Heart left ventricle (tissue), 13 donors: ENCODE data around the gene CNTN4.

Experiments used
- POLR2A ChIP-seq, 2 donors: fragments of 450-650 bp; IDR thresholded peaks; one replicate each; pipeline ENCODE4 v1.6.1; 2017; ENCODE audit warnings: antibody characterized with exemption in 2 of 2, mild to moderate bottlenecking in 2 of 2, moderate library complexity in 2 of 2
- TF ChIP-seq, protein P1 (sequence below), 12 donors: fragments of 200-600 bp; sonication (generic) in 4 of 12; IDR thresholded peaks; one replicate each; pipeline versions ENCODE4 v1.5.0 to v1.8.0; 2018 to 2022; ENCODE audit warnings: antibody characterized with exemption in 12 of 12, mild to moderate bottlenecking in 5 of 12
- donor health status: ischemic (EF 13 %, LVEDD 7.1; RV severe dilation, severe dysfunction).
- donor health status: DM: no; HTN: yes; CAD: no.
- donor health status: DM: no; HTN: no; CAD: no.
- donor health status: ischemic (EF 25% LVEDD 6.9; RV normal size, moderate dysfunction).
- donor health status: ischemic (EF 25% LVEDD 5.7; RV mildly dilated, moderate dysfunction).
- donor health status: ischemic (EF 35%, LVEDD 5.7; RV mildly dilated, moderate dysfunction).
- donor health status: nonischemic (EF 11% LVEDD 7.7; RV severe dilation, severe dysfunction).
- donor health status: DM: yes; HTN: yes; CAD: no.
- donor health status: PGD.
- donor health status: ischemic (EF 29% LVEDD 5.4; RV normal size, mild dysfunction).
- donor health status: nonischemic (EF 23%, LVEDD 6.1; RV moderate dilation, normal function).

GRCh38 chr3:2984005-2984830 is 885.6 kb downstream of the CNTN4 start:
- TF ChIP-seq POLR2A (IDR thresholded peaks at IDR 0.05) = no peak
- TF ChIP-seq, protein P1, sequence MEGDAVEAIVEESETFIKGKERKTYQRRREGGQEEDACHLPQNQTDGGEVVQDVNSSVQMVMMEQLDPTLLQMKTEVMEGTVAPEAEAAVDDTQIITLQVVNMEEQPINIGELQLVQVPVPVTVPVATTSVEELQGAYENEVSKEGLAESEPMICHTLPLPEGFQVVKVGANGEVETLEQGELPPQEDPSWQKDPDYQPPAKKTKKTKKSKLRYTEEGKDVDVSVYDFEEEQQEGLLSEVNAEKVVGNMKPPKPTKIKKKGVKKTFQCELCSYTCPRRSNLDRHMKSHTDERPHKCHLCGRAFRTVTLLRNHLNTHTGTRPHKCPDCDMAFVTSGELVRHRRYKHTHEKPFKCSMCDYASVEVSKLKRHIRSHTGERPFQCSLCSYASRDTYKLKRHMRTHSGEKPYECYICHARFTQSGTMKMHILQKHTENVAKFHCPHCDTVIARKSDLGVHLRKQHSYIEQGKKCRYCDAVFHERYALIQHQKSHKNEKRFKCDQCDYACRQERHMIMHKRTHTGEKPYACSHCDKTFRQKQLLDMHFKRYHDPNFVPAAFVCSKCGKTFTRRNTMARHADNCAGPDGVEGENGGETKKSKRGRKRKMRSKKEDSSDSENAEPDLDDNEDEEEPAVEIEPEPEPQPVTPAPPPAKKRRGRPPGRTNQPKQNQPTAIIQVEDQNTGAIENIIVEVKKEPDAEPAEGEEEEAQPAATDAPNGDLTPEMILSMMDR (IDR thresholded peaks at IDR 0.05) = no peak
